GM12801 (cell line): ENCODE data around the gene MBNL3.

ENCODE experiments used
- TF ChIP-seq, protein P1 (sequence below): IDR thresholded peaks from one replicate; pipeline ENCODE4 v1.5.1; 2011; ENCODE audit warnings: control low read depth; ENCODE audit not compliant: insufficient read length; ENCODE audit errors: extremely low read depth

Gene MBNL3

DNA sequence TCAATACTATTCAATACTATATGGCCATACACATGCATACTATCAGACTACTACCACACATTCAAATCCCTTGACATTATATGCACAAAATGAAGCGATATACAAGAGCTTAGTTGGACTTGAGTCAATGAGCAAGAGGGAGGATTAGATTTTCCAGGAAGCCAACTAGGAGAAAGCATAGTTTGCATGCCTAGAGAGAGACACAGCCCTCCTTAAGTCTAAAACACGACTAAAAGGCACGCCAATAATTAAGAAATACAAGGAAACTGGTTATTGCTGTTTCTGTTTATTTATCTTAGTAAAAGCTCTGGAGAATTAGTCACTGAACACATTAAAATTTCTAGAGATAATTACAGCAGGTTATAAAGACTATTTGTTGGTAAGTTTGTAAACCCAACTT is 21.8 kb downstream of the MBNL3 start:
- TF ChIP-seq, protein P1, sequence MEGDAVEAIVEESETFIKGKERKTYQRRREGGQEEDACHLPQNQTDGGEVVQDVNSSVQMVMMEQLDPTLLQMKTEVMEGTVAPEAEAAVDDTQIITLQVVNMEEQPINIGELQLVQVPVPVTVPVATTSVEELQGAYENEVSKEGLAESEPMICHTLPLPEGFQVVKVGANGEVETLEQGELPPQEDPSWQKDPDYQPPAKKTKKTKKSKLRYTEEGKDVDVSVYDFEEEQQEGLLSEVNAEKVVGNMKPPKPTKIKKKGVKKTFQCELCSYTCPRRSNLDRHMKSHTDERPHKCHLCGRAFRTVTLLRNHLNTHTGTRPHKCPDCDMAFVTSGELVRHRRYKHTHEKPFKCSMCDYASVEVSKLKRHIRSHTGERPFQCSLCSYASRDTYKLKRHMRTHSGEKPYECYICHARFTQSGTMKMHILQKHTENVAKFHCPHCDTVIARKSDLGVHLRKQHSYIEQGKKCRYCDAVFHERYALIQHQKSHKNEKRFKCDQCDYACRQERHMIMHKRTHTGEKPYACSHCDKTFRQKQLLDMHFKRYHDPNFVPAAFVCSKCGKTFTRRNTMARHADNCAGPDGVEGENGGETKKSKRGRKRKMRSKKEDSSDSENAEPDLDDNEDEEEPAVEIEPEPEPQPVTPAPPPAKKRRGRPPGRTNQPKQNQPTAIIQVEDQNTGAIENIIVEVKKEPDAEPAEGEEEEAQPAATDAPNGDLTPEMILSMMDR: no peak

DNA sequence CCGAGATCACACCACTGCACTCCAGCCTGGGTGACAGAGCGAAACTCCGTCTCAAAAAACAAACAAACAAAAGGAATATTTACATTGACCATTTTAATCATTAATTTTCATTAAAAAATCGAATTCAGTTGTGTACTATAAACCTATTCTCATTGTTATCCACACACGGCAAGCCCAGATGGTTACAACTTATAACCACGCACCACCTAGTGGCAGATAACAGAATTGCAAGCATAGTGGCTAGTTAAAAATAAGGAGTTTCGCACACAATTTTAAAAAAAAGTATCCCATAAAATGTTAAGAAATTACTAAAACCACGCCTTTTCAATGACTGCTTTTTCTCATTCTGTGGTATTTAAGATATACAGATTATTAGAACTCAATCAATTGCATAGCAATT is 25.4 kb downstream of the MBNL3 start:
- TF ChIP-seq, protein P1: no peak

DNA sequence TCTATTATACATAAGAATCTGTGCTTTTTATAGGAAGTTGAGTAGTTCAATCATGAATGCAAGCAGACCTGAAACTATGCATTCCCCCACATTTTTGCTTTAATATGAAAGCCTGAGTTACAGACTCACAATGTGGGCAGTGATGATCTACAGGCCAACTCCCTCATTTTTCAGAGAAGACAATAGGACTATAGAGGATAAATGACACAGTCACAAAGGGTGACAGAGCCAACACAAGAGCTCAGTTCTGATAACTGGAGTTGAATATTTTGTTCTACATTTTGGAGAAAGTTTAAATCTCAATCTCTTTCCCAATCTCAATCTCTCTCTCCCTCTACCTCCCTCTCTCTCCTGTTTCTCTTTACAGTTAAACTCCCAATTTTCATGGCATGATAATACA is 27.0 kb downstream of the MBNL3 start:
- TF ChIP-seq, protein P1: no peak

DNA sequence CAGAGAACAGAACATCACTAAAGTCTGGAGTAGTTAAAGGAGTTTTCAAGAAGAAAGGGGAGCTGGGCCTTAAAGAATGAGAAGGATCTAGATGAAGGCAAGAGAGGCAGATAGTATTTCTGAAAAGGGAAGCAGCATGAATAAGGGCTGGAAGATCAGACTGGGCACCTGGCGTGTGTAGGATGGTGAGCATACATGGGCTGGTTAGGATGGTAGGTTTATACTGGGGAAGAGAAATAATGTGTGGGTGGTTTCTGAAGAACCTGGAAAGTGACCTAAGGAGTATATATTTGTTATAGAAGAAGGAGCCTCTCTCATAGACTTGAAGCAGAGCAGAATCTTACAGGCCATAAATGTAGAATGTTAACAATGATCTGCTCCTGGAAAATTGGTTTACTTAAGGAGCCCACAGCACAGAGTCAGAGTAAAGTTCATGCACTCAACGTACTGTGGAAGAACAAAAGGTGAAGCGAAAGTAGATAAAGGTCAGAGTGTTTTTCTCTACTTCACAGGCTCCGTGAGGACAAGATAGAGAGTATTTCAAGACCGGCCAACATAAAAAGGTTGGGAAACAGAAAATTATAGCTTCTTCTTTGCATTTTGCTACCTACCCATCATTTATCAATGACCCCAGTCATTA is 35.8 kb downstream of the MBNL3 start:
- TF ChIP-seq, protein P1: no peak

DNA sequence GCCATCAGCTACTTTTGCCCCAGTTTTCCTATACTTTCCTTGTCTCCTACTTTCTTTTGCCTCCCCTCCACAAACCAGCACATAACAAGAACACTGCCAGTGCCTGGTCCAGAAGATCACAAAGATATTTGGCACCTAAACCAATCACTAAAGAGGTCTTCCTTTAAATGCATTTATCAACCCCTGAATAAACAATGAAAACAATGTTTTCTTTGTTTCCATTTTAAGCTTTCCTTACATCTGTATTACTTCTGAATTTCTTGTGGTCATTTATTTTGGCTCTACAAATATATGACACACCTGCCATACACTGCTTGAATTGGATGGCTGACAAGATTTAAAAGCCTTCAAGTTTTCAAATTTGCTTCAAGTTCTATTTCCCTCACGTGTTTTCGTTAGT is 43.9 kb downstream of the MBNL3 start:
- TF ChIP-seq, protein P1: no peak

DNA sequence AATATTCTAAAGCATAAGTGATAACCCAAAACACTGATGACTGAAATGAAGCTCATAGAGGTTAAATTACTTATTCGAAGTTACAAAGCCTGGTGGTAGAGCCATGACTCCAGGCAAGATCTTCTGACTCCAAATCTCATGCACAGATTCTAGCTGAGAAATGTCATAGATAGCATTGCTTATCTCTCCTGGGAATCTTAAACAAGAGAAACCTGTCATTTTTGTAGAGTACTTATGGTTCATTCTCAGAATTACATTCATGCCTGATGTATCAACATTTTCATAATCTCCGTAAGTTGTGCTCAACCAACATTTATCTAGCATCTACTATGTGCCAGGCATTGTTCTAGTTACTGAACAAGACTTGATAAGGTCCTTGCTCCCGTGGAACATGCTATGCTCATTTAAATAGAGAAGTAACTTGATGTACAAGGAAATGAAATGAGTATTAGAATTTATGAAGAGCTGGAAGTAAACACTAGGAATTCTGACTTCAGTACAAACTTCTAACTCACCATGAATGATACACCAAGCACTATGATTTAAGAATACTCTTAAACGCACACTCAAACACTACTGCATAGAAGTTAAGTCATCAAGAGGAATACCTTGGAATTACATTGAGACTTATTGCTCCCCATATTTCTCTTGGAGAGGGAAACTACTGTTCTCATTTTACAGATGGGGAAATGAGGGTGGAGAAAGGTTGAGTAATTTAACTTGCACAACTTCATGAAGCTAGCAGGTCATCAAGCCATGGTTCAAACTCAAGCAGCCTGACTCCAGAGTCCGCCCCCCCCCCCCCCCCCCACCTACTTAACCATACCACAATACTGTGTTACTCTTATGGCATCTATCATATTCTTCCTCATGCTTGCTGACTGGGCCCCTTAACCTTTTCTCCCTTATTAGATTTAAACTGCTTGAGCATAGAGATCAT is 45.4 kb downstream of the MBNL3 start:
- TF ChIP-seq, protein P1: no peak

DNA sequence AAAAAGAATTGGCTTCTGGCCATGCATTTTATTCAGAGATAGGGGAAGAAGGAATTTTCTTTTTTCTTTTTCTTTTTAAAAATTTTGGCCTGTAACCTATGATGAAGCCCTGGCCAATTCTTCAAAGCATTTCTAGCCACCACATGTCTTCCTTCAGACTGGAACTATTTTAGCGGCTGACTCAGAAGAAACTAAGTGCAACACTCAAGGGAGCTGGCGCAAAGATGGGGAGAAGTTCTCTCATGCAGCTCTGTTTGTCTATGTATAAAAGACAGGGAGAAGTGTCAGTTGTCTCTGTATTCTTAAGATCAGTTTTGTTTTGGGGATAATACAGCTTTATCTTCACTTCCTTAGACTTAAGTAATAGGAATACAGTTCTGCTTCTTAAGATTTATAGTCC is 46.1 kb downstream of the MBNL3 start:
- TF ChIP-seq, protein P1: no peak
